ENCODE data around the gene SDK2.

Gene SDK2

DNA sequence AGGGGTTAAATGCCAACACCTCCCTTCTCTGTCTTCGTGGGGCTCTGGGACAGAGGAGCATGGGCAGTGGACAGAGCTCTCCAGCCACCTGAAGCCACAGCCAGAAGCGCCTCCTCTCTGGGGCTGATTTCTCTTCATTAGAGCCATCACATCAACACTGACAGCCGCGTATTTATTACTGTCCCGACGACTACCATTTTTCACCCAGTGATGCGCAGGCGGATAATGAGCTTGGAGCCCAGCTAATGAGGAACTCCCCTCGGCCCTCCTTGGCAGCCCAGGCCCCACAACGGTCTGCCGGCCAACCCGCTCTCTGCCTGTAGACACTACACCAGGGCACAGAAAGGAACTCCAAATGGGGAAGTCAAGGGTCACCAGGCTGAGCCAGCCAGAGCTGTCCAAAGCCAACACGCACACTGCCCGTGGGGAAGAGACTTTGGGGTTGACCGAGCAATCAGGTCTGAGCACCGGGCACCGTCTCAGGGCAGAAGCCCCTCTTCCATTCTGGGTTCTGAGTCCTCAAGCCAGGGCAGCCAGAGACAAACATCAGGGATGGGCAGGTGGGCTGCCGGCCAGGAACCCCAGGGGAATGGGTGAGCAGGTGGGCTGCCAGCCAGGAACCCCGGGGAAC, 13.2 kb downstream of the SDK2 start:
- DNase-seq, result no peak

DNA sequence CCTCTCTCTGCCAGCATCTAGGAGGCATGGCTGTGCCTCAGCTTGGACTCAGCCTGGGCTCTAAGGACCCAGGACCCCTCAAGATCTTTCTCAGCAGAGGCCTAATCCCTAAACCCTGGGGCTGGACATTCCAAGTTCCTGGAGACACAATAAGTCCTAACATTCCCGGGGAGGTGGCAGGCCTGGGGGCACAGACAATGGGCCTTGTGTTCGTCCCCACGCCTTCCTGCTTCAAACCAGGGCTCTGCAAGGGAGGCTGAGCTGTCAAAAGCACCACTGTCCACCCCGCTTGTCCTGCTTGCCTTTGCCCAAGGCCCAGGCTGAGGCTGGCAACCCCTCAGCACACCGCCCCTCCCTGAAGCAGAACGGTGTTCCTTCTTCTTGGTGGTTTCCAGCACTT, 13.7 kb downstream of the SDK2 start:
- no peak for DNase-seq

DNA sequence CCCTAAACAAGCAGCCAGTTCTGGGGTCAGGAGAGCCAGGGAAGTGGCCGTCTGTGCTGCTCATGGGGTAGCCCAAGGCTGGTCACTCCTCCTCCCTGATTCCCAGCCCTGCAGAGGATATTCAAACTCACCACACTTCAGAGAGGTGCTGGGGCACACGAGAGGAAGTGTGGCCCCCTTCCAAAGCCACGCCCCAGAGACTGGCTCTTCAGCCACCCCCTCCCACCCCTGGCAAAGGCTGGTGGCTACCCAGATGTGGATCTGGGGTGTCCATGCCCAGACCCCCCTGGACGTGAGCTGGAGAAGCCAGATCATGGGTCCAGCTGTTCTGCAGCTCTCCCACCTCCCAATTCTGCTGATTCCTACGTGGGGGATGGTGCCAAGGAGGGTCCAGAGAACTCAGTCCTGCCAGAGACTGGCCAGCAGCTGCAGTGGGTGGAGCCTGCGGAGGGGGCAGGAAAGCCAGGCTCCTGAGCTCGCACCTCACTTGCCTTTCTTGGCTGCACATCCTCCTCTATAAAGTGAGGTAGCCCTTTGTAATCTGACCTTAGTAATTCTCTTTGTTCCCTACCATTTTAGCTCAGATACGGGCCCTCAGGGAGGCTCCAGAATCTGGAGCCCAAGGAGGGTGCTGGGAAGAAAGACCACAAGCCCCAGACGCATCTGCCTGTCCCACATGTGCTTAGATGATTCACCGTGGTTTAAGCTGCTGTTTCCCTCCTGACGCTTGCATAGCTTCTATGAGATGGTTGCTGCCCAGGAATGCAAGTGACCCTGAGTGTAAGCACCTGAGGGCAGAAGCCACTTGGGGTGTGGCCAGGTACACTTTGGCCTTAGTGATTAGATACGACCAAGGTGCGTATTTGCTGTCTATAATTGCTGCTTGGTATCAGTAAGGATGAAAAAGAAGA, 15.3 kb downstream of the SDK2 start:
- no peak for DNase-seq

DNA sequence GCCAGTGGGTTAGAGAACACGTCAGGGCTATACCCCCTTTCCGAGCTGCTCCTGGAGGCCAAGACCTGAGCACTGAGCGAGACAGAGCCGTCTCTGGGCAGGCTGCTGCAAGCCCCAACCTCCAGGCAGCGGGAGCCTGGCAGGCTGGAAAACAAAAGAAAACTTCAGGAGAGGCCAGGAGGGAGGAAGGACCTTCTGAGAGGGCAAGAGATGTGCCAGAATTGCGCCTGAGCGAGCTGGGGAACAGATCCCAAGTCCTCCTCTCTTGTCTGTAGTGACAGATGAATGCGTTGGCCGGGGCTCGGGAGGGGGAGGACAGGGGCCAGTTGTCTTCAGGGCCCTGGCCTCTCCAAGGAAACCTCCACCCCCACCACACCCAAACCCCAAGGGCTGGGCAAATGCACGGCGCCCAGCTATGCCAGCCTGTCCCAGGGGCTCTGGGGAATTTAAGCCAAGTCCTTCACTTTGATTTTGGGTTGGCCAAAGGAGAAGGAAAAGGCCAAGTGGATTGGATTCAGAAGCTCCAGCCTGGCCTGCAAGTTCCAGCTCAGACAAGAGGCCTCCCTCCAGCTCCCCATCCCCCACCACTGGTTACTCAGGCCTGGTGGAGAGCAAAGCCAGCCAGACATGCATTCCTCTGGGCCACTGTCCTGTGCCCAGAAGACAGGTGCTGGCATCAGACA, 18.1 kb downstream of the SDK2 start:
- no peak for DNase-seq

DNA sequence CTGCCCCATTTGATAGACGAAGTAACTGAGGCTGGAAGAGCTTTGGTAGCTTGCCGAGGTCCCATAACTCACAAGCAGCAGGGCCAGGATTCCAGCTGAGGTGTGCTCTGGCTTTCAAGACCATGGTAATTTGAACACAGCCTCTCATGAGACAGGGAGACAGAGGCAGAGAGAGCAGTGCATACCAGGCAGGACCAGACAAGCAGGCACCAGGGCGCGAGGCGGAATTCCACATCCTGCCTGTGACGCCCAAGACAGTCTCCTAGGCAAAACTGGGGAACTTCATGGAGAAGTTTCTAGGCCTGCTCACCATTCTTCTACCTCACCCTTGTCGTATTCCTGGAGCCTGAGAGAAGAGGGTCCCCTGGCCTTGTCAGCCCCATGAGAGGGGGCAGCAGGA, 19.2 kb downstream of the SDK2 start:
- no peak for DNase-seq

DNA sequence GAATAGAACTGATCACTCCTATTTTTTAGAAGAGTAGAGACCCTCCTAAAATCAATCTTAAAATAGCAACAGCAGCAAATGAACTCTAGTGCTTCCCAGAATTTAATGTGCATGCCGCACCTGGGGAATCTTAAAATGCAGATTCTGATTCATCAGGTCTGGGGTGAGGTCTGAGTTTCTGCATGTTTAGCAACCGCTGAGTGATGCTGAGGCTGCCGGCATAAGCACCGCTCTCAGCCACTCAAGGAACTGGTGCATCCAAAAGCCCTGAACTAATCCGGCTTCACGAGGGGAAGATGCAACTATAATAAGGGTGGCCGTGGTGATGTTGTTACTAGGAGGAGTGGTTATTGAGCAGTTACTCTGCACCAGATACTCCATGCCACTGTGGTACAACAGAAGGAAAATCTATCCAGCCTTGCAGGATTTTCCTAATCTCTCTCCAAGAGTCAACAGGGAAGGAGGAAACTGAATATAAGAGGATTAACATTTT, 19.7 kb downstream of the SDK2 start:
- DNase-seq, result no peak

DNA sequence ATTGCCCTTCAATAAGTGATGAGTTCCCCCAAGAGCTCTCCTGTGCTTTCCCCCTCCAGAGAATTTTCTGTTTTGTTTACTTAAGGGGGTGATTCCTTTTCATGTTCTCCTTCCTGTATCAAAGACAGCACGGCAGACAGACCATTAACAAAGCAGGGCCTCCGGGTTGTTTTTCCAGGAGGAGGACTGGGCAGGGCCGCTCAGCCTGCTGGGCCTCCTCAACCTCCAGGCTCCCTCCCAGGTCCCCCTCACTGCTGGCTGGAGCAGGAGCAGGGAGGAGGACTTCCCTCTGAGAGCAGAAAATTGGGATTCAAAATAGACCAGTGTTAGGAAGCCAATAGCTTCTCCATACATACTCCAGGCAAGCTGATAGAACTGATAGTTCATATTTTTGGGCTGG, 20.4 kb downstream of the SDK2 start:
- DNase-seq, result no peak

DNA sequence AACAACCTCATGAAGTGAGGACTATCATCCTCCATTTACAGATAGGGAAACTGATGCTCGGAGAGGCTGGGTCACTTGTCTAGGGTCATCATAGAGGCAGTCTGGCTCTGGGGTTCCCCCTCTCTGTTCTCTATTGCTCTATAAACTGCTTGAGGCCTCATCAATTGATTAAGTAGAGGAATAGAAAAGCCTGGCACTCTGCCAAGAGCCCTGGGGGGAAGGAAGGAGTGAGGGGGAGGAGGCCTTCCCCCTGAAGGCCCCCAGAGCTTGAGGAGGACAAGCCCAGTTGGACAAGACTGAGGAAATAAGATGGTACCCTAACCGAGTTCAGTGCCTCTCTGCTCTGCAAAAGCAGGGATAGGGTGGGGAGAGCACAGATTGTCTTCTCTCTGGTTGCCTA, 21.0 kb downstream of the SDK2 start:
- no peak for DNase-seq

DNA sequence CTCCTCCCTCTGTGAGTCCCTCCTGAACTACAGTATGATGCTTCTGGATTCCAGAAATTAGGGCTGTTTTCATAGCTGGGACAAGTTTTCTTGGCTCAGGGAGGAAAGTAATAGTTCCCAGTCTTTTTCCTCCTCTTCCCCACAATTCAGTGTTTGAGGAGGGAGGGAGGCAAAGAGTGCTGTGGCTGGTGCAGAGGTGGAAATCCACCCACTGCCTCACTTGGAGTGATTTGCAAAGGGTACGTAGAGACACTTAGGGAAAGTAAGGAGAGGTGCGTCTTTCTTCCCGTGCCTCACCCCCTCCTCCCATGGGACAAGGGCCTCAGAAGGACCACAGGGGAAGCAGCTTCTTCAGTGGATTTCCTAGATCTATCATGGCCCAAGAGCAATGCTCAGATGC, 21.9 kb downstream of the SDK2 start:
- no peak for DNase-seq

DNA sequence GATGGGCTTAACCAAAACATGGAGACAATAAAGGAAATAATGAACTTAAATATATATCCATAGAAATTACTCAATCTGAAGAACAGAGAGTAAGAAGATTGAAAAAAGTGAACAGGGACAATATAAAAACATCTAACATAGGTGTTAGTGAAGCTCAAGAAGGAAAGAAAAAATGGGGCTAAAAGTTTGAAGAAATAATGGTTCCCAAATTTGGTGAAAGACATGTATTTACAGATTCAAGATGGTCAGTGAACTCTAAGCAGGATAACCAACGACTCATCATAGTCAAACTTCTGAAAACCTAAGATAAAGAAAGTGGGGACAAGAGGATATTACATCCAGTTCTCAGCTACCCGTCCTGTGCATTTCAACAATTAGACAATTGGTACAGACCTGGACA, 22.6 kb downstream of the SDK2 start:
- DNase-seq, result no peak

DNA sequence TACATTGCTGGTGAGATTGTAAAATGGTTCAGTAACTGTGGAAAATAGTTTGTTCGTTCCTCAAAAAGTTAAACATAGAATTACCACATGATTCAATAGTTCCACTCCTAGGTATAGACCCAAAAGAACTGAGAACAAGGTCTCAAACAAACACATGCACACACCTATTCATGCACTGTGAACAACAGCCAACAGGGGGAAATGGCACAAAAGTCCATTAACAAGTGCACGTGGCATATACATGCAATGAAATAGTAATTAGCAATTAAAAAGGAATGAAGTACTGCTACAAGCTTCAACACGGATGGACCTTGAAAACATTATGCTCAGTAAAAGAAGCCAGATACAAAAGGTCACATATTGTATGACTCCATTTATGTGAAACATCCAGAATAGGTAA, 23.8 kb downstream of the SDK2 start:
- DNase-seq, result no peak

DNA sequence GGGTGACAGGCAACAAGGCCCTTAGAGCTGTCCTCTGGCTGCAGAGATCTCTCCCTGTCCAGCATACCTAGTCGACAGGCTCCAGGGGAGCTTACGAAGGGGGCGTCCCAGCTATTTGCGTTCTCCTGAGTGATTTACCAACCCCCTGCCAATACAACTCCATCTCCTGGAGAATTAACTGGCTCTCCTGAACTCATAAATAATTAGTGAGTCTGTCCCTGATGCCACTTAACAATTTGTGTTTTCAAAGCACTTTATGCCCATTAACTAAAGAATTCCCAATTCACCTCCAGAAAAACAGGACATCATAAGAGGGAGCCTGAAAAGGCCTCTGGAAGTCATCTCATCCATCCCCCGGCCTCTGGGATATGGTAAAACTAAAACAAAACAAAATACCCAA, 26.7 kb downstream of the SDK2 start:
- DNase-seq, result no peak

DNA sequence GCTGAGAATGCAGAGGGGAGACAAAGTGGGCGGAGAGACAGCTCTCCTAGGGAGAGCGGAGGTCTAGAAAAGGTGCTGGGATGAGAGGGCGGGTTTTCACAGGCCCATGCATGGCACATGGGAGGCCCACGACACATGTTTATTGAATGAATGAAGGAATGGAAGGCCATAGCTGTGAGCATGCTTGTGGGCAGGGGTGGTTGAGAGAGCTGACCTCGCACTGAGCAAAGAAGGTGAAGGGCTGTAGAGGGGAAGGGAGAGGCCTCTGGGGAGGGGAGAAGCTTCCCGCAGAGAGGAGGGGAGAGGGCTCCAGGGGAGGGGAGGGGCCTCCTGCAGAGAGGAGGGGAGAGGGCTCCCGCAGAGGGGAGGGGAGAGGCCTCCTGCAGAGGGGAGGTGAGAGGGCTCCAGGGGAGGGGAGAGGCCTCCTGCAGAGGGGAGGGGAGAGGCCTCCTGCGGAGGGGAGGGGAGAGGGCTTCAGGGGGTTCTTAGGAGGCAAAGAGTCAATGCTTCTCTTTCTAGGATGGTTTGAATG, 27.3 kb downstream of the SDK2 start:
- DNase-seq, result no peak

DNA sequence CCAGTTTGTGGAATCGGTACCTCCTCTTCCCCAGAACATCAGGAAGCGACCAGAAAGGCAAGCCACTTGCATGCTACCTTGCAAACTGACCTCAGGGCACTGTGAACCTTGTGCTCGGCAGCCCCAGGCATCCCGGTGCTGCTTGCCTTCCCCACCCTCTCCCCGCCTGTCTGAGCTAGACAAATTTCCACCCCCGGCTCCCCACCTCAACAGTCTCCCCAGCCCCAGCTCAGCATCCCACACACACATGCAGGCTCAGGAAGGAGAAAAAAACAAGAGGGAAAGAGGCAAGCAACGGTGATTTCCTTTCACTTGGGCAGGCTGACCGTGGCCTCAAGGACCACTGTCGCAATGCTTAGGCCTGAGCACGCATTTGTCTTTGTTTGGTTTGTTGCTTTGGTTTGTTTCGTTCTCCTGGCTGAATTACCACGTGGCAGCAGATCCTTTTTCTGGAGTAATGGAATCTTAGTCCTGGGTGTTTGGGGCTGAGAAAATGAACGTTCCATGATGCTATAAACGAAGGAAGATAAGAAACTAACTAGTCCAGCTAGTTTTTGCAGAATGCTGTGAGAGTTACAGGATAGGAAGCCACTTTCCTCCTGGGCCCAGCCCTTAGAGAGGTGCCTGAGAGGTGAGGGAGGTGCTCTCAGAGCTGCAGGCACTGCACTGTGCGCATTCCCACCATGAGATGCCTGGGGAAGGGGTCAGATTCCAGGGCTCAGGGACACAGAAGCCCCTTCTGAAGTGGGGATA, 27.9 kb downstream of the SDK2 start:
- no peak for DNase-seq

DNA sequence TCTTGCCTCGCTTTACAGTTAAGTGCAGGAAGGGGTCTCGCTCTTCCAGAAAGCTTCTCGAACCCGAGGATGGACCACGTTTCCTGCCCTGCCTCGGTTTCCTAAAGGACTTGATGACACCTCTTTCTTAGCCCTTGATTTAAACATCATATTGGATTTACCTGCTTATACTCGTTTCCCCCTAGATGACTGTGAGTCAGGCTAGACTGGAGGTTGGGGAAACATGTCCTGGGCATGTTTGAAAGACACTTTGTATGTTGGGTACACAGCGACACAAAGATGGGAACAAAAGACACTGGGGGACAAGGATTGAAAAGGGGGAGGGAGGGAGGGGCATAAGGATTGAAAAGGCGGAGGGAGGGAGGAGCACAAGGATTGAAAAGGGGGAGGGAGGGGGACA, 30.0 kb downstream of the SDK2 start:
- DNase-seq, result no peak

DNA sequence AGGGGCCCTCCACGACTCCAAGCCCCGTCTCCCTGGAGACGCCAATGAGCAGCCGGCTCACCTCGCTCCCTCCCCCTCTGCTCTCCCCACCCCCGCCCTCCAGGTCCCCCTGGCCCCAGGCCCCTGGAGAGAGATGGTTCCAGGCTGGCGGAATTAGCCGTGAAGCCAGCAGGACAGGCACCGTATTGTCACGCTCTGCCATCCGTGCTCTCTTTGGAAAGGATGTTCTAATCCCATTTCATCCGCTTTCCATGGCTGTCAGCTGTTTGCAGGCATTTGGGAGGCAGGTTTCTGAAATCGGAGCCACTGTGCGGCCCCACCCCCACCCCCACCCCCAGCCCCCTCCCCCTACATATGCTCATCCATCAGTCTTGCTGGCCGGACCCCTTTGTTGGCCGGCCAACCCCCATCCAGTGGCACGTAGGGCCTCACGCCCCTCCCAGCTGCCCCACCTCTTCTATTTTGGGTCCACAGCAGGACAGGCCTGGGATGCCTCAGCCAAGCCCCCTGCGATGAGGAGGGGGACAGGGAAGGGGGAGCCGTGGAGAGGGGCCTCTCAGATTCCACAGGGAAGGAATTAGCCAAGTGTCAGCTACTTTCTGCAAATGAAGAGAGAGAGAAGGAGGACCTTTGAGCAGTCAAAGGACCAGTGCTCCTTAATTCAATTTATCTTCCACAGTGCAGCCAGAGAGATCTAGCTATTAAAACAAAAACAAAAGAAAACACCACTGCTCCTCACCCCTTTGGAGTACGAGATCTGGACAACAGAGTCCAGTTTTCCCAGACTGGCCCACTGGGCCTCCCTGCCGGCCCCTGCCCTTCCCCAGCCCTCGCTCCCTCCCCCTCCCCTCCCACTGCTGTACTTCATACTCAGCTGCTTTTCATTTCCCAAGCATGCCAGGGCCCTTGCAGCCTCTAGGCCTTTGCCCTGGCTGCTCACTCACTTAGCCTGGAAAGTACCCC, 30.7 kb downstream of the SDK2 start:
- DNase-seq, result no peak

DNA sequence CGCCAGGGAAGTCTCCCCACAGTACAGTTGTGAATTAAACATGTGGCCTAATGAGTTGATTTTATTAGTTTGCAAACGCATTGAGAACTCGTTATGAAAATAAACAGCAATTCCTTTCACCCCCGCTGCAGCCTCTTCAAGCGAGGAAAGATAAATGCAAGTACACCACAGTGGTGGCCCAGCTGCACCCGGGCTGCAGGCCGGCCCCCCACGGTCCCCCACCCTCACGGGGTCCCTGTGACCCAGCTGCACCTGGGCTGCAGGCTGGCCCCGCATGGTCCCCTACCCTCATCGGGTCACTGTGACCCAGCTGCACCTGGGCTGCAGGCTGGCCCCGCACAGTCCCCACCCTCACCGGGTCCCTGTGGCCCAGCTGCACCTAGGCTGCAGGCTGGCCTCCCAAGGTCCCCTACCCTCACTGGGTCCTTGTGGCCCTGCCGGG, 32.2 kb downstream of the SDK2 start:
- no peak for DNase-seq

DNA sequence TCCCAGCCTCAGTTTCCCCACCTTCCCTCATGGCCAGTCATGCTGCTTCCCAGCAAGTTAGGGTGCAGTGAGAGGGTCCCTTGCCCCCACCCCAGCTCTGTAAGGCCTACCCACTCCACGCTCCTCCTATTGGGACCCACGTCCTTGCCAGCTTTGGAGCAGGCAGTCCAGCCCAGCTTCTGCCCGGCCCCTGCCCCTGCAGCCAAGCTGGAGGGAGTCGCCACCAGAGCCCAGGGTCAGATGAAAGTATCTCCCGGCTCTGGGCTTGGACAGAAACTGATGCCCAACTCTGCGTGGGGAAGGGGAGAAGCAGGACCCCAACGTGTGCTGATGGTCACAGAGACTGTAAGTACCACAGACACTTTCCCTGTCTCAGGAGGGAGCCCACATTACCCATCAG, 32.6 kb downstream of the SDK2 start:
- DNase-seq, result no peak

DNA sequence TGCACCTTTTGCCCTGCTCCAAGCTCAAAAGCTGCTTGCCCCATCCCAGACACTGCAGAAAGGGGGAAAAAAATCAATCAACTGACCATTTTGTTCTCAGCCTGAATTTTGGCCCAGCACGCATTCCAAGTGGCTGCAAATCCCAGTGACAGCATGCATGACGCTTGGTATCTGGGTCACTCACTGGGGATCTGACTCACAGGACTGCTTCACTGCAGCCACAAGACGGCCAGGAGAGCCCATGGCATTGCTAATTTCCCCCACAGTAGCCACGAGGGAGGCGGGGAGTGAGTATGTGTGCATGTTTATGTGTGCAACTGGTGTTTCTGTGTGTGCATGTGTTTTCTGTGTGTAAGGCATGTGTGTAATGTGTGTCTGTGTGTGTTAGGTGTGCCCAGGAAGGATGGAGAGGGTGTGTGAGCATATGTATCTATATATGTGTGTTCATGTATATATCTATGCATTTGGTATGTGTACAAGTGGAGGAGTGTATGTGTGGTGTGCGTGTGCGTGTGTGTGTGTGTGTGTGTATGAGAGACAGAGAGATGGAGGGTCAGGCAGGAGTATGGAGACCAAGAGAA, 33.8 kb downstream of the SDK2 start:
- DNase-seq, result no peak

DNA sequence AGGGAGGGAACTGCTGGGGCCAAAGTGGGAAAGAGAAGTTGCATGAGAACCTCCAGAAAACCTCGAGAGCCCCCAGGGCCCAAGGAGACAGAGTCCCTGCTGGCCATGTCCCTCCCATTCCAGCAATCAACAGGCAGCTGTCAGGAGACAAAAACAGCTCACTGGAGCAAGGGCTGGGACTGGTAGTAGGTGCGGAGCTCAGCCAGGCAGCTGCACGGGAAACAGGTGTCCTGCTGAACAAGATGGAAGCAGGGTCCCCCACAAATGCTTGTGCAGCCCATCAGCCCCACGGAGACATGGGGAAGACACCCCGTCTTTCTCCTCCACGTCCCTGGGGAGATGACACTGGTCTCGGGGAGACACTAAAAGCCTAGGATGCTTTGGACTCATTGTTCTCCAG, 34.5 kb downstream of the SDK2 start:
- no peak for DNase-seq

DNA sequence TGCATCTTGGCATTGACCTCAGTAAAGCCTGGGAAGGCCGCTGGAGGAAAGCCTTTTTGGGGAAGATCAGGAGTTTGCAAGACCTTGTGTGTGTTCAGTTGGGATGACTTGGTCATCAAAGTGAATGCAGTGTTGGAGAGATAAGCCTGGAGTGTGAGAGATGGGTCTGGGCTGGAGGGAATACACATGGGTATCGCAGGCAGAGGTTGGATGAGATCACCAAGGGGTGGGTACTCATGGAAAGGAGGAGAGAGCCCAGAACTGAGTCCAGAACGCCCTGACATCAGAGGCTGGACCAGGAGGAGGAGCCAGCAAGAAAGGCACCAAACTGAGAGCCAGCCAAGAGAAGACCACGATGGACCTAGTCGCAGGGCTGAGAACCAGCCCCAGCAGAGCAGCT, 35.2 kb downstream of the SDK2 start:
- DNase-seq, result no peak

Data from SHP77 treated with DMSO at 0.1 percent for 48 hours (cell line).